Heart left ventricle (tissue), 16 donors: Measurements from ENCODE around the gene PEAK1. TPM values are rescaled to one million over a fixed set of nuclear protein-coding genes. Genes with fewer than 3 reads are reported as not detected.
"Not testable (repeated sequence)": the region's sequence is repeated elsewhere in the genome, so short reads cannot be mapped to it uniquely, and the experiment has no call there.

Experiments
- ATAC-seq, 4 donors: fragments of 200-7000 bp; cut with Tn5 transposase; one replicate each; pipeline ENCODE4 v1.9.1; 2020 to 2022; ENCODE audit warnings: moderate library complexity in 4 of 4, mild to moderate bottlenecking in 3 of 4, moderate number of reproducible peaks in 1 of 4
- DNase-seq, 5 donors: peaks; one replicate each; pipeline ENCODE4 v3.0.0-alpha.2; 2020
- H3K27ac ChIP-seq, 12 donors: fragments of 200-600 bp; sonication (generic) in 4 of 12; one replicate each; pipeline versions ENCODE4 v1.5.0 to v1.8.0; 2016 to 2022; ENCODE audit warnings: mild to moderate bottlenecking in 2 of 12
- H3K27me3 ChIP-seq, 9 donors: fragments of 200-600 bp; sonication (generic) in 2 of 9; one replicate each; pipeline versions ENCODE4 v1.5.1 to v1.8.0; 2016 to 2022; ENCODE audit warnings: mild to moderate bottlenecking in 3 of 9
- H3K36me3 ChIP-seq, 9 donors: fragments of 200-600 bp; sonication (generic) in 2 of 9; one replicate each; pipeline versions ENCODE4 v1.5.0 to v1.8.0; 2018 to 2022; ENCODE audit warnings: mild to moderate bottlenecking in 2 of 9
- H3K4me1 ChIP-seq, 12 donors: fragments of 200-600 bp; sonication (generic) in 4 of 12; one replicate each; pipeline versions ENCODE4 v1.5.0 to v1.8.0; 2016 to 2022; ENCODE audit warnings: mild to moderate bottlenecking in 3 of 12
- H3K4me3 ChIP-seq, 12 donors: fragments of 200-600 bp; sonication (generic) in 4 of 12; one replicate each; pipeline versions ENCODE4 v1.5.0 to v1.8.0; 2017 to 2022; ENCODE audit warnings: mild to moderate bottlenecking in 9 of 12, moderate library complexity in 4 of 12
- H3K9me3 ChIP-seq, 12 donors: fragments of 200-600 bp; sonication (generic) in 4 of 12; one replicate each; pipeline versions ENCODE4 v1.5.0 to v1.8.0; 2016 to 2022; ENCODE audit warnings: mild to moderate bottlenecking in 1 of 12
- CTCF ChIP-seq, 12 donors: fragments of 200-600 bp; sonication (generic) in 4 of 12; IDR thresholded peaks; one replicate each; pipeline versions ENCODE4 v1.5.0 to v1.8.0; 2018 to 2022; ENCODE audit warnings: antibody characterized with exemption in 12 of 12, mild to moderate bottlenecking in 5 of 12
- POLR2A ChIP-seq, 2 donors: fragments of 450-650 bp; IDR thresholded peaks; one replicate each; pipeline ENCODE4 v1.6.1; 2017; ENCODE audit warnings: antibody characterized with exemption in 2 of 2, mild to moderate bottlenecking in 2 of 2, moderate library complexity in 2 of 2
- WGBS, 4 donors: extraction: QIAGEN DNeasy Blood & Tissue Kit in 2 of 4; methylation state at CpG; one replicate each; pipeline versions ENCODE4 v1.1.5 to v1.1.7; 2013 to 2018; 5-methylcytosine and 5-hydroxymethylcytosine counted together
- intact Hi-C, 10 donors: fragments of 100-400 bp; cut with DNase I; formaldehyde crosslinking; loops; one replicate each; pipeline versions ENCODE4 v1.11.1 to v1.14.2; 2022
- polyA plus RNA-seq, 2 donors: library from polyadenylated mRNA; stranded (reverse); fragments of 200-250 nt; gene quantifications; one replicate each; pipeline ENCODE4 v1.2.3, GENCODE V29; 2013
- total RNA-seq, 9 donors: library from RNA; depleted of rRNA in 2 of 9; stranded (reverse); fragments of >200 nt in 2 of 9; fragmentation: NEBNext Ultra II Directional in 3 of 9; extraction: Animal tissue kit (Norgen Biotek cat#: 25700) in 3 of 9; gene quantifications; one replicate each; pipeline versions ENCODE4 v1.1.0 to v1.2.4, GENCODE V29; 2016 to 2023
- donor health status: ischemic (EF 13 %, LVEDD 7.1; RV severe dilation, severe dysfunction).
- donor health status: healthy with polysubstance abuse.
- donor health status: DM: no; HTN: yes; CAD: no.
- donor health status: DM: no; HTN: no; CAD: no.
- donor health status: ischemic (EF 25% LVEDD 6.9; RV normal size, moderate dysfunction).
- donor health status: ischemic (EF 25% LVEDD 5.7; RV mildly dilated, moderate dysfunction).
- donor health status: healthy.
- donor health status: DM: yes; HTN: yes; CAD: no.
- donor health status: ischemic (EF 35%, LVEDD 5.7; RV mildly dilated, moderate dysfunction).
- donor health status: nonischemic (EF 11% LVEDD 7.7; RV severe dilation, severe dysfunction).
- donor health status: DM: yes; HTN: yes; CAD: no.
- donor health status: PGD.
- donor health status: ischemic (EF 29% LVEDD 5.4; RV normal size, mild dysfunction).
- donor health status: nonischemic (EF 23%, LVEDD 6.1; RV moderate dilation, normal function).

Gene PEAK1
- total and polyA plus RNA-seq, 11 donors = 12.8 to 139 (median 86.3) TPM

GRCh38 chr15:77412972-77413698, 6.8 kb downstream of the PEAK1 start:
- Histone ChIP-seq H3K36me3 (no peaks in the 10 kb centered on the region), H3K4me1 (peaks cover 7 to 80% (median 68%) of the 10 kb centered on the region in 12 donors), H3K27me3 (no peaks in the 10 kb centered on the region), H3K4me3 (no peak overlapping the region), H3K27ac (peak overlapping the region in 3 of 12 donors; percentile 2 to 15 (median 6)), H3K9me3 (no peaks in the 10 kb centered on the region)
- intact Hi-C loops = loop anchor here in 6 of 10 donors (5.0 to 10.0 kb wide), 7 partner anchors 46 to 298 kb away; no protein-coding TSS in a partner anchor
- TF ChIP-seq CTCF (IDR thresholded peaks at IDR 0.05) (no peak), POLR2A (IDR thresholded peaks at IDR 0.05) (no peak)
- ATAC-seq (no peak), DNase-seq (no peak)
- WGBS, 4 donors = 21 to 29% (median 26%) methylated on average over 2 of the region's 2 CpGs

- Histone ChIP-seq H3K27ac (no peak overlapping the region), H3K27me3 (no peaks in the 10 kb centered on the region), H3K36me3 (no peaks in the 10 kb centered on the region), H3K9me3 (peaks cover 0 to 10% (median 0%) of the 10 kb centered on the region in 12 donors), H3K4me1 (peaks cover 2 to 71% (median 55%) of the 10 kb centered on the region in 12 donors), H3K4me3 (no peak overlapping the region)
- ATAC-seq = no peak
- no peak for DNase-seq
- intact Hi-C loops = loop anchor here in 6 of 10 donors (5.0 to 10.0 kb wide), 7 partner anchors 44 to 297 kb away; no protein-coding TSS in a partner anchor
- 90 to 98% (median 96%) methylated on average over 3 of the region's 3 CpGs for WGBS, 4 donors
- no peak for TF ChIP-seq CTCF (IDR thresholded peaks at IDR 0.05)
- TF ChIP-seq POLR2A (IDR thresholded peaks at IDR 0.05) = no peak
These were observed 8.3 kb downstream of the PEAK1 start for GRCh38 chr15:77411619-77411976.

- 60 to 71% (median 68%) methylated on average over 7 of the region's 7 CpGs for WGBS, 4 donors
- H3K27ac ChIP-seq = no peak overlapping the region
- ATAC-seq = no peak
- intact Hi-C loops = loop anchor here in 6 of 10 donors (5.0 to 10.0 kb wide), 7 partner anchors 44 to 296 kb away; no protein-coding TSS in a partner anchor
- peaks cover 0 to 71% (median 53%) of the 10 kb centered on the region in 12 donors for H3K4me1 ChIP-seq
- DNase-seq = no peak
- no peaks in the 10 kb centered on the region for H3K36me3 ChIP-seq
- no peak overlapping the region for H3K4me3 ChIP-seq
- TF ChIP-seq CTCF (IDR thresholded peaks at IDR 0.05) (no peak), POLR2A (IDR thresholded peaks at IDR 0.05) (no peak)
- H3K9me3 ChIP-seq = peaks cover 0 to 13% (median 0%) of the 10 kb centered on the region in 12 donors
- no peaks in the 10 kb centered on the region for H3K27me3 ChIP-seq
These were observed 8.9 kb downstream of the PEAK1 start for GRCh38 chr15:77410701-77411618.

- not testable (repeated sequence) for H3K4me3 ChIP-seq, H3K27me3 ChIP-seq, DNase-seq, ATAC-seq, H3K36me3 ChIP-seq
- Histone ChIP-seq H3K27ac (peak overlapping the region in 2 of 12 donors; percentile 5 to 60), H3K9me3 (peaks cover 0 to 13% (median 0%) of the 10 kb centered on the region in 12 donors), H3K4me1 (peaks cover 0 to 66% (median 48%) of the 10 kb centered on the region in 12 donors)
- intact Hi-C loops = loop anchor here in 6 of 10 donors (5.0 to 10.0 kb wide), 7 partner anchors 43 to 295 kb away; no protein-coding TSS in a partner anchor
- WGBS, 4 donors = 89 to 92% (median 91%) methylated on average over 7 of the region's 7 CpGs
These were observed 9.8 kb downstream of the PEAK1 start for GRCh38 chr15:77410157-77410500.
